WTC11 (cell line): ENCODE results near the gene FCSK. TPM values are rescaled to one million over a fixed set of nuclear protein-coding genes. Genes with fewer than 3 reads are reported as not detected.

Source experiments
- ATAC-seq: fragments of 200-7000 bp; cut with Tn5 transposase; 2 replicates; pipeline ENCODE4 v1.10.0; 2021; ENCODE audit warnings: mild to moderate bottlenecking, moderate library complexity
- CTCF ChIA-PET: fragments of 300-600 bp; sonication (Branson Sonifier 250); formaldehyde crosslinking; loops from one replicate; lab custom pipeline; 2021; ENCODE audit warnings: antibody characterized with exemption; lab: Charles Lee
- POLR2A ChIA-PET: fragments of 350-600 bp; sonication (Branson Sonifier 250); formaldehyde crosslinking; loops from one replicate; lab custom pipeline; 2021; ENCODE audit warnings: antibody characterized with exemption; lab: Charles Lee
- DNase-seq: peaks from one replicate; pipeline ENCODE4 v3.0.0; 2021; ENCODE audit warnings: low spot score
- H3K27ac Mint-ChIP-seq: 2 replicates; pipeline ENCODE4 v1.8.0; 2021; ENCODE audit warnings: mixed read lengths
- H3K27me3 Mint-ChIP-seq: 2 replicates; pipeline ENCODE4 v1.8.0; 2021; ENCODE audit warnings: low read depth, mild to moderate bottlenecking, moderate library complexity, mixed read lengths
- H3K36me3 Mint-ChIP-seq: 2 replicates; pipeline ENCODE4 v1.8.0; 2021; ENCODE audit warnings: mixed read lengths
- H3K4me1 Mint-ChIP-seq: 2 replicates; pipeline ENCODE4 v1.8.0; 2022; ENCODE audit warnings: mixed read lengths
- H3K4me3 Mint-ChIP-seq: 2 replicates; pipeline ENCODE4 v1.8.0; 2021; ENCODE audit warnings: mild to moderate bottlenecking, moderate library complexity, mixed read lengths
- H3K9me3 Mint-ChIP-seq: 2 replicates; pipeline ENCODE4 v1.8.0; 2021; ENCODE audit warnings: mixed read lengths
- ATF6 ChIP-seq: sonication (generic); formaldehyde crosslinking; IDR thresholded peaks from 2 replicates; pipeline ENCODE4 v1.8.1; 2023; ENCODE audit warnings: mild to moderate bottlenecking, missing genetic modification reagents
- CTCF ChIP-seq: fragments of 200-600 bp; IDR thresholded peaks from 2 replicates; pipeline ENCODE4 v1.8.0; 2022; ENCODE audit warnings: antibody characterized with exemption
- E2F4 ChIP-seq: sonication (generic); formaldehyde crosslinking; IDR thresholded peaks from 2 replicates; pipeline ENCODE4 v1.8.1; 2022; ENCODE audit warnings: low read depth, mild to moderate bottlenecking, moderate library complexity, missing genetic modification reagents, borderline replicate concordance
- GABPB1 ChIP-seq: sonication (generic); formaldehyde crosslinking; IDR thresholded peaks from 2 replicates; pipeline ENCODE4 v1.8.1; 2023; ENCODE audit warnings: mild to moderate bottlenecking, missing genetic modification reagents
- JAZF1 ChIP-seq: fragments of 250-450 bp; sonication (Bioruptor Pico); IDR thresholded peaks from 2 replicates; pipeline ENCODE4 v1.9.0; 2021; ENCODE audit warnings: moderate library complexity, mild to moderate bottlenecking, inconsistent platforms
- MLX ChIP-seq: sonication (generic); formaldehyde crosslinking; IDR thresholded peaks from 2 replicates; pipeline ENCODE4 v1.8.1; 2023; ENCODE audit warnings: mild to moderate bottlenecking, missing genetic modification reagents, moderate library complexity
- MXD4 ChIP-seq: fragments of 250-450 bp; sonication (Bioruptor Pico); IDR thresholded peaks from 2 replicates; pipeline ENCODE4 v1.8.0; 2021; ENCODE audit warnings: mild to moderate bottlenecking, moderate library complexity, borderline replicate concordance
- MYBL2 ChIP-seq: sonication (generic); formaldehyde crosslinking; IDR thresholded peaks from 2 replicates; pipeline ENCODE4 v1.8.1; 2023; ENCODE audit warnings: mild to moderate bottlenecking, moderate library complexity, missing genetic modification reagents
- PREB ChIP-seq: sonication (generic); formaldehyde crosslinking; IDR thresholded peaks from 2 replicates; pipeline ENCODE4 v1.8.1; 2022; ENCODE audit warnings: mild to moderate bottlenecking, missing genetic modification reagents, moderate library complexity, borderline replicate concordance
- SOX15 ChIP-seq: fragments of 250-450 bp; sonication (Bioruptor Pico); IDR thresholded peaks from 2 replicates; pipeline ENCODE4 v1.9.0; 2021; ENCODE audit warnings: mild to moderate bottlenecking
- TEAD4 ChIP-seq: sonication (generic); formaldehyde crosslinking; IDR thresholded peaks from 2 replicates; pipeline ENCODE4 v1.8.0; 2022; ENCODE audit warnings: mild to moderate bottlenecking, missing genetic modification reagents
- TP53 ChIP-seq: sonication (generic); formaldehyde crosslinking; IDR thresholded peaks from 2 replicates; pipeline ENCODE4 v1.8.1; 2023; ENCODE audit warnings: mild to moderate bottlenecking, missing genetic modification reagents
- ZMAT4 ChIP-seq: fragments of 250-450 bp; sonication (Bioruptor Pico); IDR thresholded peaks from 2 replicates; pipeline ENCODE4 v1.9.0; 2021; ENCODE audit warnings: mild to moderate bottlenecking
- ZNF219 ChIP-seq: sonication (generic); formaldehyde crosslinking; IDR thresholded peaks from 2 replicates; pipeline ENCODE4 v1.8.0; 2023; ENCODE audit warnings: missing genetic modification reagents, mild to moderate bottlenecking, borderline replicate concordance
- ZNF232 ChIP-seq: sonication (generic); formaldehyde crosslinking; IDR thresholded peaks from 2 replicates; pipeline ENCODE4 v1.8.0; 2022; ENCODE audit warnings: mild to moderate bottlenecking, missing genetic modification reagents
- ZNF263 ChIP-seq: sonication (generic); formaldehyde crosslinking; IDR thresholded peaks from 2 replicates; pipeline ENCODE4 v1.8.1; 2022; ENCODE audit warnings: low read depth, mild to moderate bottlenecking, moderate library complexity, missing genetic modification reagents
- ZNF416 ChIP-seq: fragments of 250-450 bp; sonication (Bioruptor Pico); IDR thresholded peaks from 2 replicates; pipeline ENCODE4 v1.9.0; 2021; ENCODE audit warnings: mild to moderate bottlenecking, inconsistent platforms
- total RNA-seq: library from RNA; stranded (reverse); gene quantifications from 3 replicates; pipeline ENCODE4 v1.2.3, GENCODE V29; 2021
- TF ChIP-seq, protein P1 (sequence below): sonication (generic); formaldehyde crosslinking; IDR thresholded peaks from 2 replicates; pipeline ENCODE4 v1.8.0; 2023; ENCODE audit warnings: missing genetic modification reagents, mild to moderate bottlenecking, borderline replicate concordance
- TF ChIP-seq, protein P2 (sequence below): sonication (generic); formaldehyde crosslinking; IDR thresholded peaks from 2 replicates; pipeline ENCODE4 v1.8.1; 2023; ENCODE audit warnings: mild to moderate bottlenecking, missing genetic modification reagents

The FCSK gene
- total RNA-seq, 1 experiment from 2014 or later, result 10.6 TPM

DNA sequence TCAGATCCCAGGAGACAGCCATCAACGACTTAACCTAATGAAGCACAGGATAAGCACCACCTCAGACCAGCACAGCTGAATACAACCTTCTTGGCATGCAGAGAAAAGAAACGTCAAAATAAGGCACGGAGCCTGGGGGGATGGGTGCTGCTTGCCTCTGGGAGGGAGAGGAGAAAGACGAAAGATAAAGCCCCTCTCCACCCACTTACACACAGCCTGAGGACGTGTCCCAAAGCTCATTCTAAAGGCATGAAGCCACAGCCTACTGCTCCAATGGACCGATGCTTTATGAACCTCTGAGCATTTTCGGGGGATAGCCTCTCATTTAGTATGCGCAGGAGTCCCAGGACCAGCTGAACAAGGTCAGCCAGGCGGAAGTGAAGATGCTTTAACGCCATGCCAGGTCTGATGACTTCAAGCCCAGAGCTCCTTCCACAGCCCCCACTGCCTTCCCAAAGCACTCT, 46.6 kb upstream of the FCSK start (continued):
- no peak for TF ChIP-seq ATF6 (CRISPR knock-in tag)
- no peak for TF ChIP-seq E2F4 (CRISPR knock-in tag)
- TF ChIP-seq GABPB1 (CRISPR knock-in tag), result no peak
- TF ChIP-seq, protein P1, sequence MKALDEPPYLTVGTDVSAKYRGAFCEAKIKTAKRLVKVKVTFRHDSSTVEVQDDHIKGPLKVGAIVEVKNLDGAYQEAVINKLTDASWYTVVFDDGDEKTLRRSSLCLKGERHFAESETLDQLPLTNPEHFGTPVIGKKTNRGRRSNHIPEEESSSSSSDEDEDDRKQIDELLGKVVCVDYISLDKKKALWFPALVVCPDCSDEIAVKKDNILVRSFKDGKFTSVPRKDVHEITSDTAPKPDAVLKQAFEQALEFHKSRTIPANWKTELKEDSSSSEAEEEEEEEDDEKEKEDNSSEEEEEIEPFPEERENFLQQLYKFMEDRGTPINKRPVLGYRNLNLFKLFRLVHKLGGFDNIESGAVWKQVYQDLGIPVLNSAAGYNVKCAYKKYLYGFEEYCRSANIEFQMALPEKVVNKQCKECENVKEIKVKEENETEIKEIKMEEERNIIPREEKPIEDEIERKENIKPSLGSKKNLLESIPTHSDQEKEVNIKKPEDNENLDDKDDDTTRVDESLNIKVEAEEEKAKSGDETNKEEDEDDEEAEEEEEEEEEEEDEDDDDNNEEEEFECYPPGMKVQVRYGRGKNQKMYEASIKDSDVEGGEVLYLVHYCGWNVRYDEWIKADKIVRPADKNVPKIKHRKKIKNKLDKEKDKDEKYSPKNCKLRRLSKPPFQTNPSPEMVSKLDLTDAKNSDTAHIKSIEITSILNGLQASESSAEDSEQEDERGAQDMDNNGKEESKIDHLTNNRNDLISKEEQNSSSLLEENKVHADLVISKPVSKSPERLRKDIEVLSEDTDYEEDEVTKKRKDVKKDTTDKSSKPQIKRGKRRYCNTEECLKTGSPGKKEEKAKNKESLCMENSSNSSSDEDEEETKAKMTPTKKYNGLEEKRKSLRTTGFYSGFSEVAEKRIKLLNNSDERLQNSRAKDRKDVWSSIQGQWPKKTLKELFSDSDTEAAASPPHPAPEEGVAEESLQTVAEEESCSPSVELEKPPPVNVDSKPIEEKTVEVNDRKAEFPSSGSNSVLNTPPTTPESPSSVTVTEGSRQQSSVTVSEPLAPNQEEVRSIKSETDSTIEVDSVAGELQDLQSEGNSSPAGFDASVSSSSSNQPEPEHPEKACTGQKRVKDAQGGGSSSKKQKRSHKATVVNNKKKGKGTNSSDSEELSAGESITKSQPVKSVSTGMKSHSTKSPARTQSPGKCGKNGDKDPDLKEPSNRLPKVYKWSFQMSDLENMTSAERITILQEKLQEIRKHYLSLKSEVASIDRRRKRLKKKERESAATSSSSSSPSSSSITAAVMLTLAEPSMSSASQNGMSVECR (CRISPR knock-in tag), result no peak
- TF ChIP-seq TEAD4 (CRISPR knock-in tag), result no peak
- no peak for TF ChIP-seq ZNF416 (CRISPR knock-in tag)
- TF ChIP-seq, protein P2, sequence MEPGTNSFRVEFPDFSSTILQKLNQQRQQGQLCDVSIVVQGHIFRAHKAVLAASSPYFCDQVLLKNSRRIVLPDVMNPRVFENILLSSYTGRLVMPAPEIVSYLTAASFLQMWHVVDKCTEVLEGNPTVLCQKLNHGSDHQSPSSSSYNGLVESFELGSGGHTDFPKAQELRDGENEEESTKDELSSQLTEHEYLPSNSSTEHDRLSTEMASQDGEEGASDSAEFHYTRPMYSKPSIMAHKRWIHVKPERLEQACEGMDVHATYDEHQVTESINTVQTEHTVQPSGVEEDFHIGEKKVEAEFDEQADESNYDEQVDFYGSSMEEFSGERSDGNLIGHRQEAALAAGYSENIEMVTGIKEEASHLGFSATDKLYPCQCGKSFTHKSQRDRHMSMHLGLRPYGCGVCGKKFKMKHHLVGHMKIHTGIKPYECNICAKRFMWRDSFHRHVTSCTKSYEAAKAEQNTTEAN (CRISPR knock-in tag), result no peak
- TF ChIP-seq ZNF219 (CRISPR knock-in tag), result no peak
- TF ChIP-seq ZNF263 (CRISPR knock-in tag), result no peak
- TF ChIP-seq, all 79 proteins: peak for 0

DNA sequence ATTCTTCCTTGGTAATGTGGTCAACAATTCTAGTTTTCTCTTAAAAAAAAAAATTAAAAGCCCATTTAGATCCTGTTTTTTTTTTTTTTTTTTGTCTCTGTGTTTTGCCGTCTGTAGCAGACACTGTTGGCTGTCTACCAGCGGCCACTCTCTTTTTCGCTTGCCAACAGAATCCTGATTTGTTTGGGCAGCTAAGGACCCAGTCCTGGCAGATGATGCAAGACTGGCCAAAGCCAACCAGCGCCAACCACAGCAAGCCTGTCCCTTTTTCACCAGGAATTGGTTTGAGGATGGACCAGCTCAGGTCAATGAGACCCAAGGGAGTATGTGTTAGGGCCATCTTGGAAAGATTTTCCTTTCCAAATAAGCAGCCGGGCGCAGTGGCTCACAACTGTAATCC, 43.7 kb upstream of the FCSK start:
- H3K4me1 Mint-ChIP-seq, result peaks cover 20% of the 10 kb centered on the region
- H3K9me3 Mint-ChIP-seq, result no peaks in the 10 kb centered on the region
- no peak overlapping the region for H3K4me3 Mint-ChIP-seq
- TF ChIP-seq MYBL2 (CRISPR knock-in tag) (no peak), TP53 (no peak)
- no peak overlapping the region for H3K27ac Mint-ChIP-seq
- POLR2A ChIA-PET, result no interaction called here
- ATAC-seq (no peak), DNase-seq (no peak)
- peaks cover 8% of the 10 kb centered on the region for H3K36me3 Mint-ChIP-seq
- CTCF ChIA-PET, result interaction anchor here (0.7 to 1.3 kb wide), 2 partner anchors 45 to 60 kb away, joined by 3 to 5 read pairs; no protein-coding TSS in a partner anchor
- H3K27me3 Mint-ChIP-seq, result no peaks in the 10 kb centered on the region

DNA sequence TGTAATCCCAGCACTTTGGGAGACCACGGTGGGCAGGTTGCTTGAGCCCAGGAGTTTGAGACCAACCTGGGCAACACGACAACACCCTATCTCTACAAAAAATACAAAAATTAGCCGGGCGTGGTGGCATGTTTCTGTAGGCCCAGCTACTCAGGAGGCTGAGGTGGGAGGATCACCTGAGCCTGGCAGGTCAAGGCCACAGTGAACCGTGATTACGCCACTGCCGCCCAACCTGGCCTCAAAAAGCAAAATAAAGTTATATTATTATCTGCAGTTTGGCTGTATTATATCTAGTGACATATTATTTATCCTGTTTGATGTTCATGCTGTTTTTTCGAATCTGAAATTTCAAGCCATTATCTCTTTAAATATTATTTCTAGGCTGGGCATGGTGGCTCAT, 42.0 kb upstream of the FCSK start:
- H3K27me3 Mint-ChIP-seq, result no peaks in the 10 kb centered on the region
- no peak for DNase-seq
- no peak for ATAC-seq
- ChIA-PET CTCF (interaction anchor here (1.0 kb wide), 1 partner anchor 9 kb away, joined by 3 read pairs; no protein-coding TSS in a partner anchor), POLR2A (no interaction called here)
- no peak overlapping the region for H3K27ac Mint-ChIP-seq
- H3K4me3 Mint-ChIP-seq, result no peak overlapping the region
- peaks cover 30% of the 10 kb centered on the region for H3K4me1 Mint-ChIP-seq
- peaks cover 8% of the 10 kb centered on the region for H3K36me3 Mint-ChIP-seq
- no peaks in the 10 kb centered on the region for H3K9me3 Mint-ChIP-seq
- TF ChIP-seq MXD4, result no peak
- TF ChIP-seq JAZF1 (CRISPR knock-in tag), result no peak
- TF ChIP-seq ZNF232 (CRISPR knock-in tag), result no peak
- no peak for TF ChIP-seq SOX15 (CRISPR knock-in tag)
- TF ChIP-seq PREB (CRISPR knock-in tag), result no peak
- TF ChIP-seq CTCF, result no peak
- TF ChIP-seq, protein P2 (CRISPR knock-in tag), result no peak
- TF ChIP-seq ZMAT4 (CRISPR knock-in tag), result no peak
- TF ChIP-seq MLX (CRISPR knock-in tag), result no peak
